H9 (cell line): ENCODE data around the gene R3HCC1L. TPM values are rescaled to one million over a fixed set of nuclear protein-coding genes. Genes with fewer than 3 reads are reported as not detected.

Experiments
- DNase-seq: peaks from one replicate; pipeline ENCODE4 v3.0.0-alpha.2; 2017
- H2AFZ ChIP-seq: one replicate; pipeline ENCODE4 v1.6.1; 2013; ENCODE audit warnings: mild to moderate bottlenecking, low read length, control low read depth, moderate library complexity
- H2AK5ac ChIP-seq: 2 replicates; pipeline ENCODE4 v1.6.1; 2013; ENCODE audit warnings: low read length, control low read depth, mixed read lengths; ENCODE audit not compliant: insufficient read length
- H2BK120ac ChIP-seq: one replicate; pipeline ENCODE4 v1.6.1; 2013; ENCODE audit warnings: low read depth, mild to moderate bottlenecking, low read length, control low read depth, inconsistent platforms; ENCODE audit not compliant: poor library complexity, severe bottlenecking
- H2BK12ac ChIP-seq: 2 replicates; pipeline ENCODE4 v1.6.1; 2013; ENCODE audit warnings: low read length, control low read depth, mixed read lengths, low read depth; ENCODE audit not compliant: insufficient read length
- H2BK15ac ChIP-seq: 2 replicates; pipeline ENCODE4 v1.6.1; 2013; ENCODE audit warnings: low read depth, low read length, control low read depth
- H2BK20ac ChIP-seq: one replicate; pipeline ENCODE4 v1.6.1; 2013; ENCODE audit warnings: low read depth, mild to moderate bottlenecking, low read length, control low read depth, inconsistent platforms; ENCODE audit not compliant: poor library complexity, severe bottlenecking
- H2BK5ac ChIP-seq: 2 replicates; pipeline ENCODE4 v1.6.1; 2013; ENCODE audit warnings: low read length, control low read depth, mixed read lengths; ENCODE audit not compliant: insufficient read length
- H3K14ac ChIP-seq: 2 replicates; pipeline ENCODE4 v1.6.1; 2013; ENCODE audit warnings: low read length, control low read depth; ENCODE audit not compliant: insufficient read depth
- H3K18ac ChIP-seq: 2 replicates; pipeline ENCODE4 v1.6.1; 2013; ENCODE audit warnings: low read depth, mild to moderate bottlenecking, mixed read lengths, low read length, control low read depth; ENCODE audit not compliant: insufficient read length
- H3K23ac ChIP-seq: 2 replicates; pipeline ENCODE4 v1.6.1; 2013; ENCODE audit warnings: low read length, control low read depth, mixed read lengths, low read depth; ENCODE audit not compliant: insufficient read length
- H3K23me2 ChIP-seq: 2 replicates; pipeline ENCODE4 v1.6.1; 2013; ENCODE audit warnings: low read depth, mild to moderate bottlenecking, mixed read lengths, low read length, control low read depth; ENCODE audit not compliant: insufficient read length, poor library complexity, severe bottlenecking
- H3K27ac ChIP-seq: 2 replicates; pipeline ENCODE4 v1.5.1; 2013; ENCODE audit warnings: low read length, control low read depth, mixed read lengths, low read depth; ENCODE audit not compliant: insufficient read length
- H3K27me3 ChIP-seq: 2 replicates; pipeline ENCODE4 v1.6.1; 2013; ENCODE audit warnings: low read length, control low read depth, inconsistent platforms; ENCODE audit not compliant: insufficient read depth
- H3K4ac ChIP-seq: 2 replicates; pipeline ENCODE4 v1.6.1; 2013; ENCODE audit warnings: low read depth, mild to moderate bottlenecking, control low read depth, inconsistent platforms, low read length, moderate library complexity
- H3K4me1 ChIP-seq: 2 replicates; pipeline ENCODE4 v1.6.1; 2013; ENCODE audit warnings: low read length, control low read depth, inconsistent platforms; ENCODE audit not compliant: insufficient read depth
- H3K4me2 ChIP-seq: 2 replicates; pipeline ENCODE4 v1.6.1; 2013; ENCODE audit warnings: low read length, control low read depth, mixed read lengths; ENCODE audit not compliant: insufficient read length, insufficient read depth
- H3K56ac ChIP-seq: 2 replicates; pipeline ENCODE4 v1.6.1; 2013; ENCODE audit warnings: low read depth, mild to moderate bottlenecking, mixed read lengths, low read length, control low read depth; ENCODE audit not compliant: insufficient read length
- H3K79me1 ChIP-seq: 2 replicates; pipeline ENCODE4 v1.6.1; 2013; ENCODE audit warnings: low read depth, mild to moderate bottlenecking, moderate library complexity, low read length, control low read depth, inconsistent platforms; ENCODE audit not compliant: insufficient read depth, poor library complexity, severe bottlenecking
- H3K79me2 ChIP-seq: 2 replicates; pipeline ENCODE4 v1.6.1; 2013; ENCODE audit warnings: low read length, control low read depth, inconsistent platforms; ENCODE audit not compliant: insufficient read depth
- H3K9ac ChIP-seq: 2 replicates; pipeline ENCODE4 v1.6.1; 2013; ENCODE audit warnings: low read length, control low read depth, mixed read lengths; ENCODE audit not compliant: insufficient read length; ENCODE audit errors: extremely low read depth
- H3K9me3 ChIP-seq: one replicate; pipeline ENCODE4 v1.6.1; 2013; ENCODE audit warnings: low read depth, low read length, inconsistent platforms; ENCODE audit not compliant: control insufficient read depth
- H3T11ph ChIP-seq: one replicate; pipeline ENCODE4 v1.6.1; 2013; ENCODE audit warnings: mild to moderate bottlenecking, low read length, control low read depth, inconsistent platforms
- H4K20me1 ChIP-seq: one replicate; pipeline ENCODE4 v1.6.1; 2013; ENCODE audit not compliant: control insufficient read depth, insufficient read length, insufficient read depth
- H4K5ac ChIP-seq: 2 replicates; pipeline ENCODE4 v1.6.1; 2013; ENCODE audit warnings: low read depth, mild to moderate bottlenecking, mixed read lengths, low read length, control low read depth; ENCODE audit not compliant: insufficient read length
- H4K8ac ChIP-seq: replicated peaks from 2 replicates; pipeline ENCODE4 v1.6.1; 2013; ENCODE audit warnings: low read length, control low read depth, mixed read lengths, low read depth; ENCODE audit not compliant: insufficient read length
- H4K91ac ChIP-seq: 2 replicates; pipeline ENCODE4 v1.6.1; 2013; ENCODE audit warnings: low read depth, mild to moderate bottlenecking, moderate library complexity, mixed read lengths, low read length, control low read depth; ENCODE audit not compliant: insufficient read length
- H3K27ac Mint-ChIP-seq, 3 experiments: 2 replicates in 2 of 3; 3 replicates in 1 of 3; pipeline ENCODE4 v1.8.0; 2020 to 2021; ENCODE audit warnings: mixed read lengths in 3 of 3, mild to moderate bottlenecking in 1 of 3, moderate library complexity in 1 of 3
- H3K27me3 Mint-ChIP-seq: 2 replicates; pipeline ENCODE4 v1.8.0; 2021; ENCODE audit warnings: low read depth, mild to moderate bottlenecking, moderate library complexity, mixed read lengths
- H3K36me3 Mint-ChIP-seq, 3 experiments: 2 replicates in 2 of 3; 3 replicates in 1 of 3; pipeline ENCODE4 v1.8.0; 2020 to 2021; ENCODE audit warnings: low read depth in 3 of 3, mixed read lengths in 3 of 3; ENCODE audit not compliant: insufficient read depth in 1 of 3
- H3K4me1 Mint-ChIP-seq, 2 experiments: 2 replicates each; pipeline ENCODE4 v1.8.0; 2020; ENCODE audit warnings: mixed read lengths in 2 of 2
- H3K4me3 Mint-ChIP-seq, 2 experiments: 2 replicates in 1 of 2; 3 replicates in 1 of 2; pipeline ENCODE4 v1.8.0; 2020 to 2021; ENCODE audit warnings: mild to moderate bottlenecking in 2 of 2, mixed read lengths in 2 of 2, moderate library complexity in 1 of 2
- H3K9me3 Mint-ChIP-seq, 2 experiments: 2 replicates in 1 of 2; 3 replicates in 1 of 2; pipeline ENCODE4 v1.8.0; 2020; ENCODE audit warnings: mild to moderate bottlenecking in 2 of 2, mixed read lengths in 2 of 2, moderate library complexity in 1 of 2
- CTCF ChIP-seq: fragments of 200-600 bp; sonication (generic); conservative IDR thresholded peaks from 3 replicates; pipeline ENCODE4 v1.8.0; 2021; ENCODE audit warnings: antibody characterized with exemption, mild to moderate bottlenecking
- WGBS: extraction: QIAGEN DNeasy Blood & Tissue Kit; methylation state at CpG from one replicate; pipeline ENCODE4 v1.1.7; 2013; ENCODE audit warnings: missing lambda C conversion rate, low lambda C conversion rate, mixed read lengths; ENCODE audit not compliant: insufficient read length; ENCODE audit errors: extremely low coverage; 5-methylcytosine and 5-hydroxymethylcytosine counted together
- total RNA-seq: library from RNA; stranded (reverse); gene quantifications from 2 replicates; pipeline ENCODE4 v1.2.1, GENCODE V29; 2021

R3HCC1L gene
- total RNA-seq, 1 experiment from 2014 or later = 18.5 TPM

GRCh38 chr10:98158576-98158975 is 24.1 kb downstream of the R3HCC1L start:
- Histone ChIP-seq H3K79me1 (peaks cover 6% of the 10 kb centered on the region), H3K79me2 (peaks cover 2% of the 10 kb centered on the region; the same call in 1 of the 2 replicates), H3K9me3 (no peaks in the 10 kb centered on the region), H2AFZ (no peak overlapping the region), H4K91ac (no peak overlapping the region), H4K5ac (no peak overlapping the region), H3K27ac (no peak overlapping the region), H2BK15ac (no peak overlapping the region), H3K4me1 (no peaks in the 10 kb centered on the region), H3K9ac (no peak overlapping the region), H3K14ac (no peak overlapping the region), H2BK5ac (no peak overlapping the region), H4K8ac (no peak overlapping the region), H3K23me2 (no peaks in the 10 kb centered on the region), H4K20me1 (no peaks in the 10 kb centered on the region), H2BK20ac (no peak overlapping the region), H2AK5ac (no peak overlapping the region), H3K4ac (no peak overlapping the region), H3K18ac (no peak overlapping the region), H3K23ac (no peak overlapping the region), H3K56ac (no peak overlapping the region), H2BK120ac (no peak overlapping the region), H3K4me2 (no peak overlapping the region), H3K27me3 (no peaks in the 10 kb centered on the region), H2BK12ac (no peak overlapping the region), H3T11ph (no peak overlapping the region)
- no CpG with 5 or more reads among the region's 1 CpG for WGBS
- Mint-ChIP-seq H3K36me3 (peaks cover 0 to 6% (median 2%) of the 10 kb centered on the region in 3 experiments; a peak in 4 of 7 replicates), H3K27me3 (no peaks in the 10 kb centered on the region), H3K4me3 (no peak overlapping the region), H3K9me3 (no peaks in the 10 kb centered on the region), H3K27ac (no peak overlapping the region), H3K4me1 (peaks cover 4% of the 10 kb centered on the region in 2 experiments; a peak in 3 of 4 replicates)
- no peak for DNase-seq
- no peak for TF ChIP-seq CTCF
